GM12891 (cell line): ENCODE results near the gene ASCL2.

Experiments
- DNase-seq: peaks from one replicate; pipeline ENCODE4 v3.0.0; 2011; ENCODE audit warnings: low spot score; ENCODE audit not compliant: insufficient read length
- FAIRE-seq: peaks from 2 replicates; lab custom pipeline; 2011; peaks lifted over from hg19 to GRCh38; lab: Jason Lieb, UNC
- PAX5 ChIP-seq: IDR thresholded peaks from 2 replicates; pipeline ENCODE4 v1.6.1; 2011; ENCODE audit warnings: low read length, moderate library complexity, mild to moderate bottlenecking; ENCODE audit not compliant: insufficient read depth, severe bottlenecking
- POLR2A ChIP-seq: IDR thresholded peaks from 2 replicates; pipeline ENCODE4 v1.6.1; 2011; ENCODE audit warnings: low read depth, low read length, control low read depth
- POLR2AphosphoS5 ChIP-seq: IDR thresholded peaks from 2 replicates; pipeline ENCODE4 v1.6.1; 2011; ENCODE audit warnings: low read depth, low read length, control low read depth
- POU2F2 ChIP-seq: IDR thresholded peaks from 2 replicates; pipeline ENCODE4 v1.6.1; 2011; ENCODE audit warnings: low read depth, mild to moderate bottlenecking, control low read depth, low read length, moderate library complexity
- SPI1 ChIP-seq: IDR thresholded peaks from 2 replicates; pipeline ENCODE4 v1.6.1; 2011; ENCODE audit warnings: low read depth, low read length, control low read depth
- TAF1 ChIP-seq: IDR thresholded peaks from 2 replicates; pipeline ENCODE4 v1.6.1; 2011; ENCODE audit warnings: low read depth, low read length, control low read depth

The ASCL2 gene

DNA sequence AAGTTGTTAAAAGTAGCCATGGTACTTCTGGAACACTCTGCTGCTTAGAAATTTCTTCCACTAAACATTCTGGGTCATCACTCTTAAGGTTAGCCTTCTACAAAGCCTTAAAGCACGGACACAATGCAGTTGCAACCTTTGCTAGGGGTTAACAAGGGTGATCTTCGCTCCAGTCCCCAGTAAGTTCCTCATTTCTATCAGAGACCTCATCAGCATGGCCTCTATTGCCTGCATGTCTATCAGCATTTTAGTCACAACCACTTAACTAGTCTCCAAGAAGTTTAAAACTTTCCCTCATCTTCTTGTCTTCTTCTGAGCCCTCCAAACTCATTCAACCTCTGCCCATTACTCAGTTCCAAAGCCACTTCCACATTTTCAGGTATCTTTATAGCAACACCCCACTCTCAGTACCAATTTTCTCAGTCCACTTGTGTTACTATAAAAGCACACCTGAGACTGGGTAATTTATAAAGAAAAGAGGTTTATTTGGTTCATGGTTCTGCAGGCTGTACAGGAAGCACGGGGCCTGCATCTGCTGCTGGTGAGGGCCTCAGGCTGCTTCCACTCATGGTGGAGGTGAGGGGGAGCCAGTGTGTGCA is 50.1 kb downstream of the ASCL2 start:
- TF ChIP-seq POLR2A, result no peak
- TF ChIP-seq POLR2AphosphoS5, result no peak
- no peak for TF ChIP-seq TAF1
- no peak for TF ChIP-seq PAX5
- no peak for TF ChIP-seq SPI1
- TF ChIP-seq POU2F2, result no peak
- DNase-seq, result no peak
- FAIRE-seq, result no peak

DNA sequence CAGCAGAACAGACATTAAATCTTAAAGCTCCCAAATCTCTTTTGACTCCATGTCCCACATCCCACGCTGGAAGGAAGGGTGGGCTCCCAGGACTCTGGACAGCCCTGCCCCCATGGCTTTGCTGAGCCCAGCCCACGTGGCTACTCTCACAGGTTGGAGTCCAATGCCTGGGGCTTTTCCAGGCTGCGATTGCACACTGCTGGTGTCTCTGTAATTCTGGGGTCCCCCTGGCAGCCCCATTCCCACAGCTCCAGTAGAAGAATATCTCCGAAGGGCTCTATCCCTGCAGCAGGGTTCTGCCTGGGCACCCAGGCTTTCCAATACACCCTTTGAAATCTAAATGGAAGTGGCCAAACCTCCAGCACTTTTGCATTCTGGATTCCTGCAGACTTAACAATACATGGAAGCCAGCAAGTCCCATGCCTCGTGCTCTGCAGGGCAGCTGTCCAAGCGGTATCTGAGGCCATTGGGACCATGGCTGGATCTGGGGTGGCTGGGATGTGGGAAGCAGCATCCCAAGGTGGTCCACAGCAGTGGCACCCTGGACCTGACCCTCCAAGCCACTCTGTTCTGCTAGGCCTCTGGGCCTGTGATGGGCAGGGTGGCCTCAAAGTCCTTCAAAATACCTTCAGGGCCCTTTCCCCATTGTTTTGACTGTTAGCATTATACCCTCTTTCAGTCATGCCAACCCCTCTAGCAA is 50.9 kb downstream of the ASCL2 start:
- no peak for TF ChIP-seq SPI1
- no peak for TF ChIP-seq TAF1
- no peak for TF ChIP-seq POU2F2
- no peak for TF ChIP-seq POLR2A
- TF ChIP-seq POLR2AphosphoS5, result no peak
- no peak for TF ChIP-seq PAX5
- DNase-seq (no peak), FAIRE-seq (no peak)
